HG03442 (cell line): ENCODE measurements around the gene CCDC85B.
A peak's percentile ranks its signal among the peaks of the same experiment; 100 is the strongest.

Experiments
- ATAC-seq: cut with Tn5 transposase; IDR thresholded peaks from one replicate; pipeline ENCODE4 v1.9.1; 2021; ENCODE audit warnings: mild to moderate bottlenecking, moderate library complexity; ENCODE audit not compliant: unreplicated experiment

Gene CCDC85B

DNA sequence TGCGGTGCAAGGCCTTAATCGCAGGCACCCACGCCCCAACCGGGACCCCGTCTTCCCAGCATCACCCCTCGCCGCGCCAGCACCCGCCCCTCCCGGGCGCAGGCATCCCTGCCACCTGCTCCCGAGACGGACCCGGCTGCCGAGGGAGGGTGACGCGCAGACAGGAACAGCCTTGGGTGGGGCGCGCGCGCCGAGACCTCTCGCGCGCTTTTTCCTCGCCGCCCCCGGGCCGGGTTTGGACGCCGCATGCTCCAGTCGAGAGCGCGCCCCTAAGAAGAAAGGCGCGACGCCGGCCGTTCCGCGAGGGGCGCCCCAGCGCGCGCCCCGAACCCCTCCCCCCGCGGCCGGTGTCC, 33.0 kb upstream of the CCDC85B start:
- ATAC-seq, result peak; percentile 5

GRCh38 chr11:65857853-65858680, 32.4 kb upstream of the CCDC85B start, which contains the start of gene CFL1:
CFL1 (minus strand) TSS chr11:65858180; CDS start chr11:65858099, 81 bp downstream.
- peak; percentile 35 for ATAC-seq

GRCh38 chr11:65858681-65859087, 31.8 kb upstream of the CCDC85B start:
- no peak for ATAC-seq

DNA sequence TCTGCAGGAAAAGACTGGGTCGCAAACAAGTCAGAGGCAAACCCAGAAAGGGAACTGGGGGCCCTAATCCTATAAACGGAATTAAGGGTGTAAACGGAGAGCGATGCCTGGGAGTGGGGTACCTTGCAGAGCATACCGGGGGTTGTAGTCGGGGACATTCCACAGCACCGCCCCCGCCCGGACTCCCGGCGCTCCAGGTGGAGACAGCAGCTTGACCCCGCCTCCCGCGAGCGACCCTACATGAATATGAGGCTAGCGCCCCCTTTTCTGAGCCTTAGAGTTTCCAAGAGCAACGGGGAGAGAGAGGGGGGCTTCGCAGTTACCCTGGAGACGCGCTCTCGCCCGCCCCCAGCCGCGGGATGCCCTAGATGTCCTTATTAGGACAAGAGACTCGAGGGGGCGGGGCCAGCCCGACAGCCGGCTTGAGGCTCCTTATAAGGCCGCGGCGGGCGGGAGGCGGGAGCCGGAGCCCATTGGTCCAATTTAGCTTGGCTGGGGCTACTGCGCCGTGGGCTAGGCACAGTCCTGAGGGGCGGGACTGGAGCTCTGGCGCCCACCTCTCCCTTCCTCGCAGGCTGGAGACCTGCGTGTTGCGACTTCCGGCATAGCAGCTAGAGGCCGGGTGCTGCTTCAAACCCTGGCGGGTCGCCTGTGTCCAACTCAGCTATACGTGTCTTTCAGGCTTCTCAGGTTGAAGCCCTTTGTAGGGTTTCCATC, 31.2 kb upstream of the CCDC85B start:
- peak; percentile 46 for ATAC-seq

GRCh38 chr11:65859812-65860277, 30.6 kb upstream of the CCDC85B start:
- ATAC-seq, result no peak

GRCh38 chr11:65860278-65861164, 30.0 kb upstream of the CCDC85B start, which contains the start of gene MUS81:
MUS81 (plus strand) TSS chr11:65860433; CDS start chr11:65860754, 321 bp downstream.
- no peak for ATAC-seq

DNA sequence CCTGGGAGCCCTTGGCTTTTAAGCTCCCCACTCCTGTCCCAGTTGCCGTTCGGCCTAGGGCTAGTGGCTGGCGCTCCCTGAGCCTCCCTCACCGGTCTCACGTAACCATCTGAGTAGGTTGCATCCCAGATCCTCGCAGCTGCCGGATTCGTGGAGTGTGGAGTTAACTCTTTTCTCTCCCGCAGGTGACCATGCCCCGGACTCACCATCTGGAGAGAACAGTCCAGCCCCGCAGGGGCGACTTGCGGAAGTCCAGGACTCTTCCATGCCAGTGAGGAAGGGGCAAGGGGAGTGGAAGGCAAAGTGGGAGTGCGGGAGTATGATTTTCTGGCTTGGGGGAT, 29.3 kb upstream of the CCDC85B start:
- no peak for ATAC-seq

GRCh38 chr11:65861533-65862183, 28.8 kb upstream of the CCDC85B start:
- no peak for ATAC-seq

DNA sequence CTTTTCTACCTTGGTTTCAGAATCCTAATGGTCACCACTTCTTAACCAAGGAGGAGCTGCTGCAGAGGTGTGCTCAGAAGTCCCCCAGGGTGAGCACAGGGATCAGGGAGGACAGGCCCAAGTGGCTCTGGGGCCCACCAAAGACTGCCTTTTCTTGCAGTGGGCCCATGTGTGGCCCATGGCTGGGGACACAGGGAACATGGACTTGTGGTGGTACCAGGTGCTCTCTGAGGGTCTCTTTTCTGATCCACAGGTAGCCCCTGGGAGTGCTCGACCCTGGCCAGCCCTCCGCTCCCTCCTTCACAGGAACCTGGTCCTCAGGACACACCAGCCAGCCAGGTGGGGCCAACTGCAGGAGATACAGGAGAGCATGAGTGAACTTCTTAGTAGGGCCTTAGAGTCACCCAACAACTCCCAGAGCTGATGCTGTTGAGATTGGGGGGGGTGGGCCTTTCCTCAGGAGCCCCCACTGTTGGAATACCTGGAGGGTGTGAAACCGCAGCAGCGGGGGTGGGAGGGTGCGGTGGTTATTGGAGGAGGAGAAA, 28.2 kb upstream of the CCDC85B start:
- ATAC-seq, result no peak

- ATAC-seq, result no peak
These were observed 27.3 kb upstream of the CCDC85B start for GRCh38 chr11:65862941-65863888.

- ATAC-seq, result no peak
These were observed 26.4 kb upstream of the CCDC85B start for GRCh38 chr11:65863889-65864705.

DNA sequence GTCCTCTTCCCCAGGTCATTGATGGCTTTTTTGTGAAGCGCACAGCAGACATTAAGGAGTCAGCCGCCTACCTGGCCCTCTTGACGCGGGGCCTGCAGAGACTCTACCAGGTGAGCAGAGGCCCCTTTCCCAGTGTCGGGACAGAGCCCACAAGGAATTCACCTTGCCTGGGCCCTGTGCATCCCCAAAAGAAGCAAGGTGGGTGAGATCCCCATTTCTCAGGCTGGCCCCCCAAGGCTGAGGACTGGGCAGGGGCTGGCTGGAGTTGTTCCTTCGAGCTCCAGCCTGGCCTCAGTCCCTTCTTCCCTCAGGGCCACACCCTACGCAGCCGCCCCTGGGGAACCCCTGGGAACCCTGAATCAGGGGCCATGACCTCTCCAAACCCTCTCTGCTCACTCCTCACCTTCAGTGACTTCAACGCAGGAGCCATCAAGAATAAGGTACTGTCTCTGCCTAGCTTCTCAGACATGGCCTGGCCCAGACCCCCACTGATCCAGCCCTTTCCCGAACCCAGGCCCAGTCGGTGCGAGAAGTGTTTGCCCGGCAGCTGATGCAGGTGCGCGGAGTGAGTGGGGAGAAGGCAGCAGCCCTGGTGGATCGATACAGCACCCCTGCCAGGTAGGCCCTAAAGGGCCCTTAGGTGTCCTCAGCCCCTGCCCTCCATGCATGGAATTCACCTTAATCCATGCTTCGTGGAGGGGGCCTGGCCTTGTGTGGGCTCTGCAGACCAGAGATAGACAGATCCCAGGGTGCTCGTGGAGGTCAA, 25.6 kb upstream of the CCDC85B start:
- ATAC-seq, result no peak

DNA sequence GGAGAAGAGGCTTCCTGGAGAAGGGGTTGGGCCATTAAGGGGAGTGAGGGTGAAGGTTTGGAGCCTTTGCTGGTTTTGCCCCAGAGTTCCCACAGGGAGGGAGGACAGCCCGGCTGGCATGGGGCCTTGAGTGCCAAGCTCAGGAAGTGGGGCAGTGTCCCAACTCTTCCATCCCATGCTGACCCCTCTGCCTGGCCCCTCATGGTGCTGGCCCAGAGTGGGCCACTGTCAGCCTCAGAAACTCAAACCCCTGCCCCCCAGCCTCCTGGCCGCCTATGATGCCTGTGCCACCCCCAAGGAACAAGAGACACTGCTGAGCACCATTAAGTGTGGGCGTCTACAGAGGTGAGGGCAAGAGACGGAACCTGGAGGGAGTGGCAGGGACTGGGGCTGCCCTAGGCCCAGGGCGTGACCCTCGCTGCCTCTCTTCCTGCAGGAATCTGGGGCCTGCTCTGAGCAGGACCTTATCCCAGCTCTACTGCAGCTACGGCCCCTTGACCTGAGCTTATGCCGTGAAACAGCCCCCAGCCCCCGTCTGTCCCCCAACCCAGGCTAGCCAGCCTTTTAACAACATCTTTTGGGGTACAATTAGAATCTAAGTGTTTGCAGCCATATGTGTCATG, 24.8 kb upstream of the CCDC85B start:
- ATAC-seq, result no peak

GRCh38 chr11:65866509-65867283, 23.8 kb upstream of the CCDC85B start:
- ATAC-seq, result no peak

GRCh38 chr11:65867284-65868071, 23.0 kb upstream of the CCDC85B start:
- ATAC-seq, result no peak
